Measurements from ENCODE around the gene PNPLA3. TPM values are rescaled to one million over a fixed set of nuclear protein-coding genes. Genes with fewer than 3 reads are reported as not detected.

The PNPLA3 gene
- total and polyA plus RNA-seq, 9 of the 15 experiments (the other 6 are each of a cell fraction or from before 2014, with no cell fraction given) = 0.20 to 0.48 (median 0.38) TPM; not detected in 6

DNA sequence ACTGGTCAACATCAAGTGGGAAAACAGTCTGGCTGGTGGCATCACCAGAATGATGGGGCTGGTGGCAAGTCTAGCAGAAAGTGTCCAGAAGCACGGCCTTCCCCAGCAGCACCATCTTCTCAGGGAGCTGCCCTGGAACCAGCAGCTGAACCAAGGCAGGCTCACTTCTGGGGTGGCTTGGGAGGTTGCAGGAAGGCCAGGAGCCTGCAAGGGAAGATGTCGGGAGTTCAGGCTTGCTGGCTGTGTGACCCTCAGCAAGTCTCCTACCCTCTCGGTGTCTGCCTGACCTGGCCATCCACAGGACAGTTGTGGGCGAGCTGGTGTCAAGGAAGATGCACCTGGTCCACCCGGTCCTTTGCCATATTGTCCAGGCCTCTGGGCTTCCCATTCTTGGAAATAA lies 29.5 kb upstream of the PNPLA3 start:
- peaks cover 0 to 15% of the 10 kb centered on the region in 2 experiments; a peak in 1 of 5 replicates for H3K4me1 ChIP-seq (replicated peaks in 1 of 2; ENCODE audit: control insufficient read depth in 2 of 2, insufficient read depth in 2 of 2, low read length in 2 of 2)
- H3K36me3 ChIP-seq (ENCODE audit: control insufficient read depth, insufficient read depth, low read length) = no peaks in the 10 kb centered on the region
- peaks cover 0 to 16% of the 10 kb centered on the region in 2 experiments; a peak in 1 of 5 replicates for H3K27me3 ChIP-seq (ENCODE audit: control insufficient read depth in 2 of 2, insufficient read depth in 2 of 2, low read length in 2 of 2)
- BruUV-seq (replicated peaks) = no TSS peak
- H3K4me3 ChIP-seq = no peak overlapping the region
- H3K4me2 ChIP-seq (ENCODE audit: insufficient read depth, low read length) = no peak overlapping the region
- FAIRE-seq (no peak), DNase-seq (ENCODE audit: extremely low read depth in 1 of 4, low spot score in 3 of 4) (no peak), ATAC-seq (no peak)
- ChIA-PET CTCF (ENCODE audit: low intra/inter-chr PET ratio) (no interaction called here), POLR2A (no interaction called here)
- H2AFZ ChIP-seq (ENCODE audit: low read depth, low read length) = no peak overlapping the region
- intact Hi-C loops (cut with micrococcal nuclease) = no loop called here
- 0% methylated on average over 3 of the region's 5 CpGs for WGBS (ENCODE audit: insufficient coverage, low coverage, missing lambda C conversion rate)
- no peaks in the 10 kb centered on the region for H3K79me2 ChIP-seq (ENCODE audit: control insufficient read depth, insufficient read depth, low read length)
- in situ Hi-C loops (cut with MboI) = no loop called here
- no peak overlapping the region for H3K27ac ChIP-seq (ENCODE audit: extremely low read depth, low read depth, low read length)
- H3K9me1 ChIP-seq (ENCODE audit: control insufficient read depth, insufficient read depth, low read length) = no peaks in the 10 kb centered on the region
- peaks cover 14% of the 10 kb centered on the region for H4K20me1 ChIP-seq (replicated peaks; ENCODE audit: control insufficient read depth, insufficient read depth, low read length)
- no peaks in the 10 kb centered on the region for H3K9me3 ChIP-seq (replicated peaks; ENCODE audit: control insufficient read depth, insufficient read depth, low read depth, low read length)
- H3K9ac ChIP-seq (ENCODE audit: insufficient read depth in 1 of 2, low read depth in 2 of 2, low read length in 2 of 2) = no peak overlapping the region
- no peak for TF ChIP-seq PHF21A (IDR thresholded peaks at IDR 0.05; ENCODE audit: borderline replicate concordance, low read depth)
- TF ChIP-seq E2F6 (IDR thresholded peaks at IDR 0.05; ENCODE audit: borderline replicate concordance in 1 of 2, extremely low read depth in 1 of 2, insufficient read depth in 1 of 2, insufficient read length in 1 of 2, low read depth in 1 of 2, low read length in 1 of 2, poor library complexity in 1 of 2, severe bottlenecking in 1 of 2) = no peak
- TF ChIP-seq XRCC3 (IDR thresholded peaks at IDR 0.05) = no peak
- TF ChIP-seq MNT (conservative IDR thresholded peaks at IDR 0.05) = no peak
- TF ChIP-seq ESRRB (CRISPR knock-in tag; IDR thresholded peaks at IDR 0.05; ENCODE audit: borderline replicate concordance) = no peak
- TF ChIP-seq HDGF (IDR thresholded peaks at IDR 0.05) = no peak
- no peak for TF ChIP-seq MXI1 (IDR thresholded peaks at IDR 0.05; ENCODE audit: low read depth, low read length)
- TF ChIP-seq GABPA (tag; conservative IDR thresholded peaks at IDR 0.05; ENCODE audit: low read depth) = no peak
- no peak for TF ChIP-seq THAP12 (CRISPR knock-in tag; IDR thresholded peaks at IDR 0.05)
- TF ChIP-seq ZNF217 (CRISPR knock-in tag; IDR thresholded peaks at IDR 0.05) = no peak

Data from K562 (cell line).